Measurements from ENCODE around the gene SGCG.
"Not testable (repeated sequence)": the region's sequence is repeated elsewhere in the genome, so short reads cannot be mapped to it uniquely, and the experiment has no call there.

The SGCG gene

GRCh38 chr13:23231241-23231640, 50.5 kb downstream of the SGCG start:
- DNase-seq, result no peak

GRCh38 chr13:23235994-23236393, 55.2 kb downstream of the SGCG start:
- DNase-seq, result no peak

GRCh38 chr13:23243066-23243465, 62.3 kb downstream of the SGCG start:
- no peak for DNase-seq

- DNase-seq, result not testable (repeated sequence)
Observed at GRCh38 chr13:23248410-23248809, 67.6 kb downstream of the SGCG start.

- DNase-seq, result no peak
Observed at GRCh38 chr13:23254506-23254905, 73.7 kb downstream of the SGCG start.

- DNase-seq, result no peak
Observed at GRCh38 chr13:23267571-23267970, 86.8 kb downstream of the SGCG start.

GRCh38 chr13:23268441-23268840, 87.7 kb downstream of the SGCG start:
- DNase-seq, result no peak

GRCh38 chr13:23271331-23271730, 90.6 kb downstream of the SGCG start:
- DNase-seq, result no peak

- no peak for DNase-seq
Observed at GRCh38 chr13:23273498-23273897, 92.7 kb downstream of the SGCG start.

- no peak for DNase-seq
Observed at GRCh38 chr13:23279321-23279720, 98.5 kb downstream of the SGCG start.

GRCh38 chr13:23288564-23288963, 107.8 kb downstream of the SGCG start:
- no peak for DNase-seq

GRCh38 chr13:23288995-23289394, 108.2 kb downstream of the SGCG start:
- no peak for DNase-seq

- no peak for DNase-seq
Observed at GRCh38 chr13:23289917-23290357, 109.2 kb downstream of the SGCG start.

- DNase-seq, result no peak
Observed at GRCh38 chr13:23292586-23292985, 111.8 kb downstream of the SGCG start.

- not testable (repeated sequence) for DNase-seq
Observed at GRCh38 chr13:23314837-23315236, 134.1 kb downstream of the SGCG start.

GRCh38 chr13:23319883-23320224, 139.1 kb downstream of the SGCG start:
- DNase-seq, result no peak

GRCh38 chr13:23320926-23321534, 140.3 kb downstream of the SGCG start:
- DNase-seq, result no peak

GRCh38 chr13:23321535-23322241, 140.9 kb downstream of the SGCG start:
- DNase-seq, result no peak

- DNase-seq, result no peak
Observed at GRCh38 chr13:23322353-23323336, 141.9 kb downstream of the SGCG start.

GRCh38 chr13:23323946-23324709, 143.3 kb downstream of the SGCG start:
- DNase-seq, result no peak

- no peak for DNase-seq
Observed at GRCh38 chr13:23325191-23325590, 144.4 kb downstream of the SGCG start.

GRCh38 chr13:23330356-23330755, 149.6 kb downstream of the SGCG start:
- DNase-seq, result no peak

- DNase-seq, result no peak
Observed at GRCh38 chr13:23339225-23339624, 158.4 kb downstream of the SGCG start.
